Ovary (tissue), 9 donors: ENCODE results near the gene ACAP3. TPM values are rescaled to one million over a fixed set of nuclear protein-coding genes. Genes with fewer than 3 reads are reported as not detected.

Experiments used
- DNase-seq, 5 donors: peaks; one replicate each; pipeline ENCODE4 v3.0.0-alpha.2; 2019 to 2020
- H3K27ac ChIP-seq, 2 donors: fragments of 200-600 bp; one replicate each; pipeline versions ENCODE4 v1.5.1 to v1.8.0; 2019 to 2022
- H3K27me3 ChIP-seq: fragments of 200-600 bp; one replicate; pipeline ENCODE4 v1.8.0; 2022
- H3K36me3 ChIP-seq: fragments of 200-600 bp; sonication (generic); one replicate; pipeline ENCODE4 v1.5.1; 2019
- H3K4me1 ChIP-seq: one replicate; pipeline ENCODE4 v1.8.1; 2013; ENCODE audit warnings: mild to moderate bottlenecking, moderate library complexity; ENCODE audit not compliant: insufficient read depth
- H3K4me3 ChIP-seq: fragments of 200-600 bp; sonication (generic); one replicate; pipeline ENCODE4 v1.5.1; 2017
- H3K9me3 ChIP-seq, 2 donors: fragments of 200-600 bp in 1 of 2; sonication (generic) in 1 of 2; one replicate each; pipeline versions ENCODE4 v1.5.1 to v1.8.1; 2013 to 2019; ENCODE audit warnings: mild to moderate bottlenecking in 1 of 2, moderate library complexity in 1 of 2
- EP300 ChIP-seq: sonication (generic); formaldehyde crosslinking; IDR thresholded peaks from one replicate; pipeline ENCODE4 v1.6.1; 2017; ENCODE audit warnings: antibody characterized with exemption
- POLR2A ChIP-seq: fragments of 450-650 bp; IDR thresholded peaks from one replicate; pipeline ENCODE4 v1.6.1; 2017; ENCODE audit warnings: antibody characterized with exemption, mild to moderate bottlenecking, moderate library complexity
- WGBS, 3 donors: extraction: QIAGEN DNeasy Blood & Tissue Kit in 1 of 3; methylation state at CpG; one replicate each; pipeline versions ENCODE4 v1.1.5 to v1.1.7; 2013 to 2017; 5-methylcytosine and 5-hydroxymethylcytosine counted together
- intact Hi-C, 4 donors: fragments of 100-400 bp; cut with DNase I; formaldehyde crosslinking; loops; one replicate each; pipeline versions ENCODE4 v1.11.0 to v1.15.1; 2022 to 2023
- polyA plus RNA-seq, 2 donors: library from polyadenylated mRNA; stranded (reverse); fragments of 200-250 nt in 1 of 2; fragments of 350-450 nt in 1 of 2; fragmentation: Illumina TruSeq in 1 of 2; extraction: RNeasy Lipid Tissue Mini Kit (QIAGEN cat#74804) in 1 of 2; gene quantifications; one replicate each; pipeline ENCODE4 v1.2.3, GENCODE V29; 2013 to 2014
- total RNA-seq, 7 donors: library from RNA; depleted of rRNA in 2 of 7; stranded (reverse); fragments of >200 nt in 2 of 7; fragmentation: NEBNext Ultra II Directional in 3 of 7; extraction: Animal tissue kit (Norgen Biotek cat#: 25700) in 3 of 7; gene quantifications; one replicate each; pipeline versions ENCODE4 v1.1.0 to v1.2.4, GENCODE V29; 2016 to 2023
- TF ChIP-seq, protein P1 (sequence below), 3 donors: fragments of 450-650 bp in 2 of 3; fragments of 200-600 bp in 1 of 3; IDR thresholded peaks; one replicate each; pipeline versions ENCODE4 v1.5.1 to v1.8.0; 2016 to 2022; ENCODE audit warnings: antibody characterized with exemption in 3 of 3, mild to moderate bottlenecking in 1 of 3
- donor health status: DM: no; HTN: no; CAD: no; lungs with moderate emphysema.
- donor health status: DM: no; HTN: no; CAD: no.
- donor health status: Bipolar disorder and iron deficiency.
- donor health status: DM: yes; HTN: yes; CAD: no.
- donor health status: DM: no; HTN: no; CAD: no.
- donor health status: DM: yes; HTN: yes; CAD: no.

The ACAP3 gene
- total and polyA plus RNA-seq, 9 donors, result 3.5 to 62.4 (median 45.1) TPM

DNA sequence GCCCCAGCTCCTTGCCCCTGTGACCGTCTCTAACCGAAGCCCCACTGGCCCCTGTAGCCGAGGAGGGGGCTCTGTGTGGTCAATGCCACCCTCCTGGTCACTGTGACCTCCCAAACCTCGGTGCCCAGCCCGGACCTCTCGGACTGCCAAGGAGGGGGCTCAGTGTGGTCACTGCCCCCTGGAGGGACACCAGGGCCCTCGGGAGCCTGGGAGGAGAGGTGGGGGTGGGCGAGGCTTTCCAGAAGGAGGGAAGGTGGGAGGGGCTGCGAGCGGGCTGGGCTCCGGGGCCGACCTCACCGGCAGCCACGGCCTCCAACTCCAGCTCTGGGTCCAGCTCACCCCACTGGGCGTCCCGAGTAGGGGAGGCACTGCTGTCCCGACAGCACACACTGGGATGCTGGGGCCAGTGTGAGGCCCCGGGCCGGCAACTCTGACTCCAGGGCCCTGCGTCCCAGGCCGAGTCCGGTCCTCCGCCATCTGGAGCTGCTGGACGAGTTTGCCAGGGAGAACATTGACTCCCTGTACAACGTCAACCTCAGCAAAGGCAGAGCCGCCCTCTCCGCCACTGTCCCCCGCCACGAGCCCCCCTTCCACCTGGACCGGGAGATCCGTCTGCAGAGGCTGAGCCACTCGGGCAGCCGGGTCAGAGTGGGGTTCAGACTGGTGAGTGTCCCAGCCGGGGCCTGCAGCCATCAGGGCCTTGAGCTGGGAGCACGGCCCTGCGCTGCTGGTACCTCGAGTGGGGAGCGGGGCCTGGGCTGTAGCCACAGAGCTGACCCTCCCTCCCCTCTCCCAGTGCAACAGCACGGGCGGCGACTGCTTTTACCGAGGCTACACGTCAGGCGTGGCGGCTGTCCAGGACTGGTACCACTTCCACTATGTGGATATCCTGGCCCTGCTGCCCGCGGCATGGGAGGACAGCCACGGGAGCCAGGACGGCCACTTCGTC, 21.1 kb downstream of the ACAP3 start:
- TF ChIP-seq POLR2A (no peak), EP300 (no peak)
- TF ChIP-seq, protein P1, sequence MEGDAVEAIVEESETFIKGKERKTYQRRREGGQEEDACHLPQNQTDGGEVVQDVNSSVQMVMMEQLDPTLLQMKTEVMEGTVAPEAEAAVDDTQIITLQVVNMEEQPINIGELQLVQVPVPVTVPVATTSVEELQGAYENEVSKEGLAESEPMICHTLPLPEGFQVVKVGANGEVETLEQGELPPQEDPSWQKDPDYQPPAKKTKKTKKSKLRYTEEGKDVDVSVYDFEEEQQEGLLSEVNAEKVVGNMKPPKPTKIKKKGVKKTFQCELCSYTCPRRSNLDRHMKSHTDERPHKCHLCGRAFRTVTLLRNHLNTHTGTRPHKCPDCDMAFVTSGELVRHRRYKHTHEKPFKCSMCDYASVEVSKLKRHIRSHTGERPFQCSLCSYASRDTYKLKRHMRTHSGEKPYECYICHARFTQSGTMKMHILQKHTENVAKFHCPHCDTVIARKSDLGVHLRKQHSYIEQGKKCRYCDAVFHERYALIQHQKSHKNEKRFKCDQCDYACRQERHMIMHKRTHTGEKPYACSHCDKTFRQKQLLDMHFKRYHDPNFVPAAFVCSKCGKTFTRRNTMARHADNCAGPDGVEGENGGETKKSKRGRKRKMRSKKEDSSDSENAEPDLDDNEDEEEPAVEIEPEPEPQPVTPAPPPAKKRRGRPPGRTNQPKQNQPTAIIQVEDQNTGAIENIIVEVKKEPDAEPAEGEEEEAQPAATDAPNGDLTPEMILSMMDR (IDR thresholded peaks at IDR 0.05), result no peak
- DNase-seq, result peak in 1 of 5 donors; percentile 39
- intact Hi-C loops, result no loop called here

DNA sequence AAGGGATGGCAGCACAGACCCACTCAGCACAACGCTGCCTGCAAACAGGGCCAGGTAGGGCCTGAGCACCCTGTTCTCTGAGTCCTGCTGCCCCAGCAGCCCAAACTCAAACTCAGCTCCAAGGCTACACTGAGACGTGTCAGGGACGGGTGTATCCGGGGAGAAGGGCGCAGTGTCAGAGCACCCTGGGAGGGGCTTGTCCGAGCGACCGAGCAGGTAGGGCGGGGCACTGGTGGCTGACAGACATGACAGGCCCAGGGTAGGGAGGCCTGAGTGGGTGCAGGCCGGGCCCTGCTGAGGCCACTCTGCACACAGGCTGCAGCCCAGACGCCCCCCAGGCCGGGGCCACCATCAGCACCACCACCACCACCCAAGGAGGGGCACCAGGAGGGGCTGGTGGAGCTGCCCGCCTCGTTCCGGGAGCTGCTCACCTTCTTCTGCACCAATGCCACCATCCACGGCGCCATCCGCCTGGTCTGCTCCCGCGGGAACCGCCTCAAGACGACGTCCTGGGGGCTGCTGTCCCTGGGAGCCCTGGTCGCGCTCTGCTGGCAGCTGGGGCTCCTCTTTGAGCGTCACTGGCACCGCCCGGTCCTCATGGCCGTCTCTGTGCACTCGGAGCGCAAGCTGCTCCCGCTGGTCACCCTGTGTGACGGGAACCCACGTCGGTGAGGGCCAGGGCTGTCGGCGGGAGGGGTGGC, 22.0 kb downstream of the ACAP3 start:
- 48 to 65% (median 60%) methylated on average over 26 to 37 of the region's 37 CpGs for whole genome bisulfite sequencing, 3 donors
- Histone ChIP-seq H3K36me3 (no peaks in the 10 kb centered on the region), H3K4me1 (no peaks in the 10 kb centered on the region), H3K27me3 (no peaks in the 10 kb centered on the region), H3K4me3 (no peak overlapping the region), H3K27ac (no peak overlapping the region), H3K9me3 (no peaks in the 10 kb centered on the region)
- DNase-seq, result peak in 1 of 5 donors; percentile 36
- intact Hi-C loops, result no loop called here
- TF ChIP-seq POLR2A (no peak), EP300 (no peak)
- TF ChIP-seq, protein P1 (IDR thresholded peaks at IDR 0.05), result no peak

More for the DNA sequence above, 21.1 kb downstream of the ACAP3 start:
- H3K9me3 ChIP-seq, result no peaks in the 10 kb centered on the region
- H3K36me3 ChIP-seq, result no peaks in the 10 kb centered on the region
- no peak overlapping the region for H3K27ac ChIP-seq
- H3K27me3 ChIP-seq, result no peaks in the 10 kb centered on the region
- H3K4me1 ChIP-seq, result peaks cover 3% of the 10 kb centered on the region
- 24 to 42% (median 27%) methylated on average over 35 to 50 of the region's 50 CpGs for WGBS, 3 donors
- H3K4me3 ChIP-seq, result no peak overlapping the region

DNA sequence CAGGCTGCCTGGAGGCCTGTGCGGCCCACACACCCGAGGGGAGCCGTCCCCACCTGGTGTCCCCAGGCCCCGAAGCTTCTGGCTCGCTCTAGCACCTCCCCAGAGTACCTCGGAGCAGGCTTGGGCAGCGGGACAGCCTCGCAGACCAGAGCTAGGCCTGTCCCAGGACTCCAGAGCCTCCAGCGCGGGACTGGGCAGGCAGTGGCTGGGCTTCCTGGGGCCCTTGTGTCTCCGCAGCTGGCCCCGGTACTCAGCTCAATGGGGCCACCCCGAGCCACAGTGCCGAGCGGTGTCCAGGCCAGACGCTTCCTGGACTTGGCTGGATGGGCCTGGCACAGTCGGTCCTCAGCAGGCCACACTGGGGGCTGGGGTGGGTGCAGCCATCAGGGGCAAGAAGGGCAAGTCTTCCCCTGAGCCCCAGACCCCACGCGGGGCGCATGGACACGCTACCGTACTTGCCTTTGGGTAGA, 22.6 kb downstream of the ACAP3 start:
- intact Hi-C loops, result no loop called here
- no peak overlapping the region for H3K4me3 ChIP-seq
- H3K4me1 ChIP-seq, result no peaks in the 10 kb centered on the region
- no peaks in the 10 kb centered on the region for H3K9me3 ChIP-seq
- 75 to 85% (median 79%) methylated on average over 21 to 22 of the region's 22 CpGs for WGBS, 3 donors
- no peaks in the 10 kb centered on the region for H3K27me3 ChIP-seq
- H3K27ac ChIP-seq, result no peak overlapping the region
- TF ChIP-seq EP300 (no peak), POLR2A (no peak)
- TF ChIP-seq, protein P1 (IDR thresholded peaks at IDR 0.05), result no peak
- no peaks in the 10 kb centered on the region for H3K36me3 ChIP-seq
- no peak for DNase-seq

DNA sequence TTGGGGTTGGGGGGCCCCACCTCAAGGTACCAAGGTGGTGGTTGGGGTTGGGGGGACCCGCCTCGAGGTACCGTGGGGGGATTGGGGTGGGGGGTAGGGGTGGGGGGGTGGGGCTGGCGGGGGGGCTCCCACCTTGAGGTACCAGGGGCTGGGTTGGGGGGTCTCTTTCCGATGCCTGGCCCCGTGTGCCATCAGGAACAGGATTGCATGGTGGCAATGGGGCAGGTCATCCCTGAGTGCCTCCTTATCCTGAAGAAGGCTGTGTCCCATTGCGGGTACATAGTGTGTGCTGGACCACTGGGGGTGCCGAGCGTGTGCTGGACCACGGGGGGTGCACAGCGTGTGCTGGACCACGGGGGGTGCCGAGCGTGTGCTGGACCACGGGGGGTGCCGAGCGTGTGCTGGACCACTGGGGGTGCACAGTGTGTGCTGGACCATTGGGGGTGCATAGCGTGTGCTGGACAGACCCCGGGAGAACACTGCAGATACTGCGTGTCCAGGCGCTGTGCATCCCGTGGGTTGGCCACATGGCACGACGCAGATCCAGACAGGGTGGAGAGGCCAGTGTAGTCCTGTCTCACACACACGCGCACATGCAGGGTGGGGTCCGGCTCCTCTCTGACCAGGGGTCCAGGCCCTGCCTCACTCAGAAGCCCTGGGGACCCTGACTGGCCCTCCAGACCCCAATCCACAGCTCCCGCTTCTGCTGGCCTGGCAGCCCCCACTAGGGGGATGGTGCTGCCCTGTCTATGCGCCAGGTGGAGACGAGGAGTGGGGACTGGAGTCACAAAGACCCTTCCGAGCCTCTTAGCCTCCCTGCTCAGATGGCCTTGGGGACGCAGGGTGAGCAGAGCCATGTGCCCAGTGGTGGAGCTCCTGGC, 23.3 kb downstream of the ACAP3 start:
- TF ChIP-seq EP300 (no peak), POLR2A (no peak)
- TF ChIP-seq, protein P1 (IDR thresholded peaks at IDR 0.05), result no peak
- Histone ChIP-seq H3K36me3 (no peaks in the 10 kb centered on the region), H3K27me3 (no peaks in the 10 kb centered on the region), H3K9me3 (no peaks in the 10 kb centered on the region), H3K4me1 (no peaks in the 10 kb centered on the region), H3K4me3 (no peak overlapping the region), H3K27ac (no peak overlapping the region)
- intact Hi-C loops, result no loop called here
- no peak for DNase-seq
- 64 to 83% (median 74%) methylated on average over 27 to 32 of the region's 32 CpGs for WGBS, 3 donors
